Measurements from ENCODE around the gene MRPL18.
"Not testable (repeated sequence)": the region's sequence is repeated elsewhere in the genome, so short reads cannot be mapped to it uniquely, and the experiment has no call there.

MRPL18 gene

GRCh38 chr6:159777240-159777904 lies 12.9 kb upstream of the MRPL18 start:
- DNase-seq, result no peak

GRCh38 chr6:159778131-159778530 lies 12.1 kb upstream of the MRPL18 start:
- no peak for DNase-seq

- no peak for DNase-seq
Measured at GRCh38 chr6:159778542-159779103, 11.6 kb upstream of the MRPL18 start.

GRCh38 chr6:159788276-159788675 lies 2.0 kb upstream of the MRPL18 start:
- DNase-seq, result no peak

- peak; percentile 9 for DNase-seq
Measured at GRCh38 chr6:159788753-159789376, 1.4 kb upstream of the MRPL18 start.

- peak; percentile 98 for DNase-seq
Measured at GRCh38 chr6:159789377-159790148, 704 bp upstream of the MRPL18 start, which contains the start of gene TCP1. TCP1 (minus strand) TSS chr6:159789602; CDS start chr6:159789468, 134 bp downstream.

GRCh38 chr6:159790956-159791598 lies 810 bp downstream of the MRPL18 start:
- DNase-seq, result no peak

GRCh38 chr6:159794976-159795375 lies 4.7 kb downstream of the MRPL18 start:
- DNase-seq, result not testable (repeated sequence)

GRCh38 chr6:159797554-159797953 lies 7.3 kb downstream of the MRPL18 start:
- DNase-seq, result no peak

- no peak for DNase-seq
Measured at GRCh38 chr6:159800141-159800865, 10.0 kb downstream of the MRPL18 start, which contains the start of gene PNLDC1. PNLDC1 (plus strand) TSS chr6:159800276; CDS start chr6:159800308, 32 bp downstream.

GRCh38 chr6:159801935-159802334 lies 11.7 kb downstream of the MRPL18 start:
- no peak for DNase-seq

GRCh38 chr6:159804504-159804903 lies 14.2 kb downstream of the MRPL18 start:
- no peak for DNase-seq

- DNase-seq, result no peak
Measured at GRCh38 chr6:159805440-159806020, 15.3 kb downstream of the MRPL18 start.

GRCh38 chr6:159806021-159806458 lies 15.8 kb downstream of the MRPL18 start:
- no peak for DNase-seq

- DNase-seq, result no peak
Measured at GRCh38 chr6:159807150-159807858, 17.0 kb downstream of the MRPL18 start.

GRCh38 chr6:159808647-159809046 lies 18.4 kb downstream of the MRPL18 start:
- DNase-seq, result no peak

GRCh38 chr6:159809149-159809548 lies 18.9 kb downstream of the MRPL18 start:
- DNase-seq, result no peak

GRCh38 chr6:159813781-159814180 lies 23.5 kb downstream of the MRPL18 start:
- DNase-seq, result no peak

GRCh38 chr6:159815410-159815809 lies 25.1 kb downstream of the MRPL18 start:
- no peak for DNase-seq

GRCh38 chr6:159816775-159817174 lies 26.5 kb downstream of the MRPL18 start:
- not testable (repeated sequence) for DNase-seq

Data from effector CD4-positive, alpha-beta T cell (primary cell).